ENCODE measurements around the gene LDLRAD4. TPM values are rescaled to one million over a fixed set of nuclear protein-coding genes. Genes with fewer than 3 reads are reported as not detected.

LDLRAD4 gene
- total and polyA plus RNA-seq, 9 of the 15 experiments (the other 6 are each of a cell fraction or from before 2014, with no cell fraction given) = 0.01 TPM; not detected in 8

DNA sequence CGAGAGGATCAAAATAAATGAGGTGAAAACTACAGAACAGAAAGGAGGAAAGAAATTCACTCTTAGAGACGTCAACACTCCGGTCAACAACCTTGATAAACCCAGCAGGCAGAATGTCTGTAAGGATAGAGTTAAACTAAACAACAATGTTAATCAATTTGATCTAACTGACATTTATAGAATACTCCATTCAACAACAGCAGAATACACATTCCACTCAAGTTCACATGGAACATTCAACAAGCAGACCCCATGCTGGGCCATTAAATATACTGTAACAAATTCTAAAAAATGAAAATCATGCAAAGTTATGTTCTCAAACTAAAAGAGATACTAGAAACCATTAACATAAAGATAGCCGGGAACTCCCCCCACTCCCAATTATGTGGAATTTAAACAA, 466.0 kb downstream of the LDLRAD4 start:
- no peak overlapping the region for H3K9ac ChIP-seq (ENCODE audit: insufficient read depth in 1 of 2, low read depth in 2 of 2, low read length in 2 of 2)
- no peak for ATAC-seq
- H3K27me3 ChIP-seq (ENCODE audit: control insufficient read depth in 2 of 2, insufficient read depth in 2 of 2, low read length in 2 of 2) = no peaks in the 10 kb centered on the region
- in situ Hi-C loops (cut with MboI) = no loop called here
- peaks cover 18% of the 10 kb centered on the region; the same call in 1 of the 2 replicates for H4K20me1 ChIP-seq (replicated peaks; ENCODE audit: control insufficient read depth, insufficient read depth, low read length)
- H3K79me2 ChIP-seq (ENCODE audit: control insufficient read depth, insufficient read depth, low read length) = peaks cover 86% of the 10 kb centered on the region
- no peak for FAIRE-seq
- no peaks in the 10 kb centered on the region for H3K9me1 ChIP-seq (ENCODE audit: control insufficient read depth, insufficient read depth, low read length)
- intact Hi-C loops (cut with micrococcal nuclease) = no loop called here
- POLR2A ChIA-PET = no interaction called here
- no TSS peak for BruUV-seq (replicated peaks)
- H3K27ac ChIP-seq (ENCODE audit: extremely low read depth, low read depth, low read length) = no peak overlapping the region
- H3K36me3 ChIP-seq (ENCODE audit: control insufficient read depth, insufficient read depth, low read length) = peaks cover 16% of the 10 kb centered on the region; the same call in 2 of the 3 replicates
- TF ChIP-seq, protein P1, sequence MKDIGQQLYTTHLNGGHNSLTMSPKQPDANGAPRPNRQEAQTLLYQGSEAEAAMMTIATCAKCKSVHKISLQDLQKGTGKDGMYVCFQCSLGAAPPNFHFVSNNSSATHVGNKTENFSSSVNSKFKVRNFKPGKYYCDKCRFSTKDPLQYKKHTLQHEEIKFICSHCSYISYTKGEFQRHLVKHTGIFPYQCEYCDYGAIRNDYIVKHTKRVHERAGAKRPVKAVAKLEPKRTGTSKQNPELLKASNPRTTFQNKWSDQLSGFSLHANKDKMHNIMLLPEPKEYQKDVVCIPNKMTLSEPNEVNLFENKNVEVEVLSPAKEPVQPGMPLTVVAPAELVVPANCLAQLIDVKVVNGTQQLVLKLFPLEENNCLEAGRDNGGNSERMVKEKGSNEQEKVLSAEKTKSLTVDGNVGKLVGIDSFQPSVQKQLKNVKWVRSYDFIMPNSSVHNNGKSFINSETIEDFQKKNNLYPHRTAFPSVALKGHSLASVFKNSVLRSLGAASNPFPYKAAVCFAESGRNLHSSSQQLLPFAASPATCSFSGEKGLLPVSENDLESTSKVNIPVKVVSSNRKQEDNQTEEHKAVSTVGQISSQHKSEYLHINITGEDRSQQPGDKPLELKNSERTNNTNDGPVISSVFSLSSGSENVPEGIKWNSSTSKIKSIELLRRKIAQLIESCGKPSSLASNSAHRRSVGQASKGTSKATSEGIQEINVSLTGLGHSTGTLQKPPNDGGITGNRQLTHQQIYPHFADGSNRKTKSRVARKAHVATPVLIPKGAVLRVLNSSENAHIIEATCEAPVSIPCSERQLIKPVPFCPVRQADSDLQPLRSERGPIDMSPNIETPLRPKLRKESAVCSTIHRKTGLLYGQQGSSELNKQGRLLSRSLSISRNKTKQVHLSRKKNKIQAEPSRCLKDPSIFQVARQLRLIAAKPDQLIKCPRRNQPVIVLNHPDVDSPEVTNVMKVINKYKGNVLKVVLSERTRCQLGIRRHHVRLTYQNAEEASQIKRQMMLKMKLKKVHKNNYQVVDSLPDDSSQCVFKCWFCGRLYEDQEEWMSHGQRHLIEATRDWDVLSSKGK (CRISPR knock-in tag; IDR thresholded peaks at IDR 0.05) = no peak
- TF ChIP-seq, protein P2, sequence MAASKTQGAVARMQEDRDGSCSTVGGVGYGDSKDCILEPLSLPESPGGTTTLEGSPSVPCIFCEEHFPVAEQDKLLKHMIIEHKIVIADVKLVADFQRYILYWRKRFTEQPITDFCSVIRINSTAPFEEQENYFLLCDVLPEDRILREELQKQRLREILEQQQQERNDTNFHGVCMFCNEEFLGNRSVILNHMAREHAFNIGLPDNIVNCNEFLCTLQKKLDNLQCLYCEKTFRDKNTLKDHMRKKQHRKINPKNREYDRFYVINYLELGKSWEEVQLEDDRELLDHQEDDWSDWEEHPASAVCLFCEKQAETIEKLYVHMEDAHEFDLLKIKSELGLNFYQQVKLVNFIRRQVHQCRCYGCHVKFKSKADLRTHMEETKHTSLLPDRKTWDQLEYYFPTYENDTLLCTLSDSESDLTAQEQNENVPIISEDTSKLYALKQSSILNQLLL (CRISPR knock-in tag; IDR thresholded peaks at IDR 0.05; ENCODE audit: borderline replicate concordance) = 0 out of 2 replicates have a peak, but pooled peaks have one; percentile 73
- CTCF ChIA-PET (ENCODE audit: low intra/inter-chr PET ratio) = no interaction called here
- no peaks in the 10 kb centered on the region for H3K9me3 ChIP-seq (replicated peaks; ENCODE audit: control insufficient read depth, insufficient read depth, low read depth, low read length)
- WGBS (ENCODE audit: insufficient coverage, low coverage, missing lambda C conversion rate) = 83% methylated on average over 4 of the region's 4 CpGs
- no peak overlapping the region for H2AFZ ChIP-seq (ENCODE audit: low read depth, low read length)
- DNase-seq (ENCODE audit: extremely low read depth in 1 of 4, low spot score in 3 of 4) = no peak
- H3K4me2 ChIP-seq (ENCODE audit: insufficient read depth, low read length) = no peak overlapping the region
- H3K4me1 ChIP-seq (replicated peaks in 1 of 2; ENCODE audit: control insufficient read depth in 2 of 2, insufficient read depth in 2 of 2, low read length in 2 of 2) = peaks cover 0 to 6% of the 10 kb centered on the region in 2 experiments; a peak in 2 of 5 replicates
- H3K4me3 ChIP-seq = no peak overlapping the region

Data from K562 (cell line).